ENCODE results near the gene MKX.

Gene MKX

GRCh38 chr10:27644307-27644939 lies 101.2 kb downstream of the MKX start:
- no peak for DNase-seq

- no peak for DNase-seq
These were observed 102.3 kb downstream of the MKX start for GRCh38 chr10:27643301-27643700.

- DNase-seq = no peak
These were observed 103.5 kb downstream of the MKX start for GRCh38 chr10:27642023-27642589.

GRCh38 chr10:27638071-27638750 lies 107.4 kb downstream of the MKX start:
- DNase-seq = no peak

- no peak for DNase-seq
These were observed 108.0 kb downstream of the MKX start for GRCh38 chr10:27637601-27638000.

- DNase-seq = no peak
These were observed 108.8 kb downstream of the MKX start for GRCh38 chr10:27636816-27637215.

- DNase-seq = no peak
These were observed 109.8 kb downstream of the MKX start for GRCh38 chr10:27635699-27636270.

- no peak for DNase-seq
These were observed 110.3 kb downstream of the MKX start for GRCh38 chr10:27635290-27635689.

- DNase-seq = no peak
These were observed 117.0 kb downstream of the MKX start for GRCh38 chr10:27628621-27629020.

- DNase-seq = no peak
These were observed 118.7 kb downstream of the MKX start for GRCh38 chr10:27626890-27627289.

GRCh38 chr10:27625452-27626211 lies 120.0 kb downstream of the MKX start:
- no peak for DNase-seq

- no peak for DNase-seq
These were observed 120.7 kb downstream of the MKX start for GRCh38 chr10:27624941-27625340.

Data from NCI-H226 (cell line).